Body of pancreas (tissue), 4 donors: ENCODE measurements around the gene ATP6V1F. TPM values are rescaled to one million over a fixed set of nuclear protein-coding genes. Genes with fewer than 3 reads are reported as not detected.

ENCODE experiments used
- ATAC-seq: fragments of 150-250 bp; one replicate; pipeline ENCODE4 v1.9.1; 2016
- DNase-seq, 4 donors: peaks; one replicate each; pipeline ENCODE4 v3.0.0-alpha.2; 2019
- H3K27ac ChIP-seq, 4 donors: fragments of 200-600 bp; sonication (generic); 1 replicate in 3 of 4; 2 replicates in 1 of 4; pipeline versions ENCODE4 v1.5.1 to v1.6.1; 2016 to 2019; ENCODE audit warnings: mild to moderate bottlenecking in 1 of 4, mixed read lengths in 1 of 4, moderate library complexity in 1 of 4
- H3K27me3 ChIP-seq, 2 donors: fragments of 200-600 bp; sonication (generic); one replicate each; pipeline ENCODE4 v1.6.0; 2016; ENCODE audit warnings: mild to moderate bottlenecking in 1 of 2
- H3K36me3 ChIP-seq, 2 donors: fragments of 200-600 bp; sonication (generic); replicated peaks in 1 of 2; 2 replicates each; pipeline ENCODE4 v1.5.1; 2016; ENCODE audit warnings: low read depth in 2 of 2; ENCODE audit not compliant: insufficient read depth in 1 of 2
- H3K4me1 ChIP-seq: fragments of 200-600 bp; sonication (generic); one replicate; pipeline ENCODE4 v1.6.0; 2016
- H3K4me3 ChIP-seq, 2 donors: fragments of 200-600 bp; sonication (generic); 1 replicate in 1 of 2; 2 replicates in 1 of 2; pipeline ENCODE4 v1.5.1; 2016 to 2019
- H3K9me3 ChIP-seq, 3 donors: fragments of 200-600 bp; sonication (generic); 1 replicate in 2 of 3; 2 replicates in 1 of 3; pipeline ENCODE4 v1.5.1; 2016
- POLR2A ChIP-seq, 3 donors: fragments of 450-650 bp; IDR thresholded peaks; one replicate each; pipeline ENCODE4 v1.6.1; 2016; ENCODE audit warnings: antibody characterized with exemption in 3 of 3, mild to moderate bottlenecking in 2 of 3
- WGBS, 2 donors: methylation state at CpG; one replicate each; pipeline ENCODE4 v1.1.5; 2017; 5-methylcytosine and 5-hydroxymethylcytosine counted together
- intact Hi-C: fragments of 100-400 bp; cut with DNase I; formaldehyde crosslinking; loops from one replicate; pipeline ENCODE4 v1.15.1; 2023
- total RNA-seq, 2 donors: library from RNA; depleted of rRNA; stranded (reverse); fragments of >200 nt; gene quantifications; one replicate each; pipeline ENCODE4 v1.1.0, GENCODE V29; 2016
- TF ChIP-seq, protein P1 (sequence below), 7 experiments: fragments of 450-650 bp in 4 of 7; fragments of 200-600 bp in 3 of 7; sonication (generic) in 3 of 7; IDR thresholded peaks; one replicate each; pipeline ENCODE4 v1.5.1; 2016 to 2019; ENCODE audit warnings: antibody characterized with exemption in 7 of 7

Gene ATP6V1F
- total RNA-seq, 2 donors from 2014 or later = 36.3 to 45.8 TPM

DNA sequence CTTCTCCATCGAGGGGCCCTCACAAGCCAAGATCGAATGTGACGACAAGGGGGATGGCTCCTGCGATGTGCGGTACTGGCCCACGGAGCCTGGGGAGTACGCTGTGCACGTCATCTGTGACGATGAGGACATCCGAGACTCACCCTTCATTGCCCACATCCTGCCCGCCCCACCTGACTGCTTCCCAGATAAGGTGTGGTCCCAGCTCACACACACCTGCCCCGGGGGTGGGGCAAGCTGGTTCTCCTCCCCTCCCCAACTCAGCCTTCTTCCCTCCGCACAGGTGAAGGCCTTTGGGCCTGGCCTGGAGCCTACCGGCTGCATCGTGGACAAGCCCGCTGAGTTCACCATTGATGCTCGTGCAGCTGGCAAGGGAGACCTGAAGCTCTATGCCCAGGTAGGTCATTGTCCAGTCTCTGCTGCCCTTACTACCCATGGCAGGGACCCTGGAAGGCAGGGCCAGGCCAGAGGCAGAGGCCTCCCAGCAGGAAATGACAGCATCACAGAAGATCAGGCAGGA is 21.4 kb upstream of the ATP6V1F start:
- DNase-seq (peak in 1 of 4 donors; percentile 6), ATAC-seq (no peak)
- intact Hi-C loops = no loop called here
- TF ChIP-seq, protein P1, sequence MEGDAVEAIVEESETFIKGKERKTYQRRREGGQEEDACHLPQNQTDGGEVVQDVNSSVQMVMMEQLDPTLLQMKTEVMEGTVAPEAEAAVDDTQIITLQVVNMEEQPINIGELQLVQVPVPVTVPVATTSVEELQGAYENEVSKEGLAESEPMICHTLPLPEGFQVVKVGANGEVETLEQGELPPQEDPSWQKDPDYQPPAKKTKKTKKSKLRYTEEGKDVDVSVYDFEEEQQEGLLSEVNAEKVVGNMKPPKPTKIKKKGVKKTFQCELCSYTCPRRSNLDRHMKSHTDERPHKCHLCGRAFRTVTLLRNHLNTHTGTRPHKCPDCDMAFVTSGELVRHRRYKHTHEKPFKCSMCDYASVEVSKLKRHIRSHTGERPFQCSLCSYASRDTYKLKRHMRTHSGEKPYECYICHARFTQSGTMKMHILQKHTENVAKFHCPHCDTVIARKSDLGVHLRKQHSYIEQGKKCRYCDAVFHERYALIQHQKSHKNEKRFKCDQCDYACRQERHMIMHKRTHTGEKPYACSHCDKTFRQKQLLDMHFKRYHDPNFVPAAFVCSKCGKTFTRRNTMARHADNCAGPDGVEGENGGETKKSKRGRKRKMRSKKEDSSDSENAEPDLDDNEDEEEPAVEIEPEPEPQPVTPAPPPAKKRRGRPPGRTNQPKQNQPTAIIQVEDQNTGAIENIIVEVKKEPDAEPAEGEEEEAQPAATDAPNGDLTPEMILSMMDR (IDR thresholded peaks at IDR 0.05) = no peak
- no peak for TF ChIP-seq POLR2A (IDR thresholded peaks at IDR 0.05)
- 77 to 79% methylated on average over 9 to 17 of the region's 17 CpGs for WGBS, 2 donors
- Histone ChIP-seq H3K27ac (no peak overlapping the region), H3K4me1 (no peaks in the 10 kb centered on the region), H3K27me3 (no peaks in the 10 kb centered on the region), H3K36me3 (no peaks in the 10 kb centered on the region), H3K9me3 (no peaks in the 10 kb centered on the region), H3K4me3 (no peak overlapping the region)

DNA sequence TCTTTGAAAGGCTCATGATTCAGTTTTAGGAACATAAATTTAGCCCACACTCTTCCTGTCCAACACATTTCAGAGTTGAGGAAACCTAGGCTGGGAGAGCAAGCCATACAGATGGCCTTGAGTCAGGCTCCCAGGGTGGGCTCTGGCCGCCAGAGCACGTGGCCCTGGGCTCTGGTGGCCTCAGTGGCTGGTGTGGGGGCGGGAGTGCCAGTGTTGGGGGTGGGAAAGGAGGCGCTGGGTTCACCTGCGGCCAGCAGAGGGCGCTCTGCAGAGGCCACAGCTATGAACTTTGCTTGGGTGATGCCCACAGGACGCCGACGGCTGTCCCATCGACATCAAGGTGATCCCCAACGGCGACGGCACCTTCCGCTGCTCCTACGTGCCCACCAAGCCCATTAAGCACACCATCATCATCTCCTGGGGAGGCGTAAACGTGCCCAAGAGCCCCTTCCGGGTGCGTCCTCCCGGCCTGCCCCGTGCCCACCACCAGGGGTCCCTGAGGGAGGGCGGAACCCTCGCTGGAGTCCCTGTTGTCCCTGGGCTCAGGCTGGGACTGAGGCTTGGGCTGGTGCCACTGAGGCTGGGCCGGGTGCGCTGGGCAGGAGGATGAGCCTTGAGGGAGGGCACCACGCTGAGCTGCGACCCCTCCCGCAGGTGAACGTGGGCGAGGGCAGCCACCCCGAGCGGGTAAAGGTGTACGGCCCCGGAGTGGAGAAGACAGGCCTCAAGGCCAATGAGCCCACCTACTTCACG is 20.6 kb upstream of the ATP6V1F start:
- peak; percentile 37 to 64 (median 47) for DNase-seq
- H3K4me1 ChIP-seq = no peaks in the 10 kb centered on the region
- H3K27ac ChIP-seq = no peak overlapping the region
- H3K9me3 ChIP-seq = no peaks in the 10 kb centered on the region
- TF ChIP-seq, protein P1 (IDR thresholded peaks at IDR 0.05) = peak; percentile 21 to 81 (median 56)
- TF ChIP-seq POLR2A (IDR thresholded peaks at IDR 0.05) = no peak
- intact Hi-C loops = no loop called here
- peak; percentile 54 for ATAC-seq
- no peaks in the 10 kb centered on the region for H3K27me3 ChIP-seq
- H3K4me3 ChIP-seq = no peak overlapping the region
- 35 to 48% methylated on average over 16 to 33 of the region's 35 CpGs for WGBS, 2 donors
- no peaks in the 10 kb centered on the region for H3K36me3 ChIP-seq

DNA sequence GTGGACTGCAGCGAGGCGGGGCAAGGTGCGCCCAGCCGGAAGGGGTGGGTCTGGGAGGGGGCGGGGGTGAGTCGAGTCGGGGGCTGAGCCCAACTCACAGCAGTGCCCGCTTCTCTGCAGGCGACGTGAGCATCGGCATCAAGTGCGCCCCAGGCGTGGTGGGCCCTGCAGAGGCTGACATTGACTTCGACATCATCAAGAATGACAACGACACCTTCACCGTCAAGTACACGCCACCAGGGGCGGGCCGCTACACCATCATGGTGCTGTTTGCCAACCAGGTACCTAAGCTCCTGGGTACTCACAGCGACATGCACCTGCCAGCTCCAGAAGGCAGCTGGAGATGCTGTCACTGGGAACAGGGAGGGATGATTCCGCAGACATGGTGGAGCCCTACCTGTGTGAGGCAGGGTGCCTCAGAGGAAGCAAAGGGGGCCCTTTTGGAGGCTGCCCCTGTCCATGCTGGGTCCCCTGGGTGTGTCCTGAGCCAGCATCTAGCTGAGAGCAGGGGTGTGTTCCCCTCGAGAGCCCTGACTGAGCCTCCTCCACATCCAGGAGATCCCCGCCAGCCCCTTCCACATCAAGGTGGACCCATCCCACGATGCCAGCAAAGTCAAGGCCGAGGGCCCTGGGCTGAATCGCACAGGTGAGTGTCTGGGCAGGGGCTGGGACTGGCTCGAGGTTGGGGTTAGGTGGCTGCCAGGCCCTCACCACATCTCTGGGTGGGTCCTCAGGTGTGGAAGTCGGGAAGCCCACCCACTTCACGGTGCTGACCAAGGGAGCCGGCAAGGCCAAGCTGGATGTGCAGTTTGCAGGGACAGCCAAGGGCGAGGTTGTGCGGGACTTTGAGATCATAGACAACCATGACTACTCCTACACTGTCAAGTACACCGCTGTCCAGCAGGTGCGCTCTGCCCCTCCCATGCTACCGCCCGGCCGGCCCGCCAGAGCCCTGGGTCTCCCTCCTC is 19.7 kb upstream of the ATP6V1F start:
- 81 to 85% methylated on average over 24 to 38 of the region's 38 CpGs for WGBS, 2 donors
- no peak overlapping the region for H3K27ac ChIP-seq

DNA sequence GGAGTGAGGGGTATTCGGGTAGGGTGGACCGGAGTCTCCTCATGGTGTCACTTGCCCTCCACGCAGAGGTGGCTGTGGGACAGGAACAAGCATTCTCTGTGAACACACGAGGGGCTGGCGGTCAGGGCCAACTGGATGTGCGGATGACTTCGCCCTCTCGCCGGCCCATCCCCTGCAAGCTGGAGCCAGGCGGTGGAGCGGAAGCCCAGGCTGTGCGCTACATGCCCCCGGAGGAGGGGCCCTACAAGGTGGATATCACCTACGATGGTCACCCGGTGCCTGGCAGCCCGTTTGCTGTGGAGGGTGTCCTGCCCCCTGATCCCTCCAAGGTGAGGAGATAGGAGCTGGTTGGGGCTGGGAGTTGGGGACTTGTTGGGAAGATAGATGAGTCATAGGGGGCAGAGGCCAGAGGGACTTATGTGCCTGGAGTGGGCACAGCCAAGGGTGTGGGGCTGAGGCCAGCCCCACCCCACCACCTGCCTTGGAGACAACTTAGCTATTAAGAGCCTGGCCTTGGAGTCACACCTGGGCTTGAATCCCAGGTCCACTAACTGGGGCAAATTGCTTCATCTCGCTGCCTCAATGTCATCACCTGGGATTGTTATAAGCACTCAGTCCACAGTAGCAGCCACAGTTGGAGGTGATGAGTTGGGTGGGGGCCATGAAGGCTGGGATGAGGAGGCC is 18.6 kb upstream of the ATP6V1F start:
- TF ChIP-seq POLR2A (IDR thresholded peaks at IDR 0.05) = no peak
- TF ChIP-seq, protein P1 (IDR thresholded peaks at IDR 0.05) = no peak
- no peak for ATAC-seq
- 91 to 93% methylated on average over 3 to 17 of the region's 17 CpGs for WGBS, 2 donors

More for the DNA sequence above, 19.7 kb upstream of the ATP6V1F start:
- Histone ChIP-seq H3K4me3 (no peak overlapping the region), H3K9me3 (no peaks in the 10 kb centered on the region), H3K27me3 (no peaks in the 10 kb centered on the region), H3K36me3 (no peaks in the 10 kb centered on the region), H3K4me1 (no peaks in the 10 kb centered on the region)
- TF ChIP-seq POLR2A (IDR thresholded peaks at IDR 0.05) = no peak
- TF ChIP-seq, protein P1 (IDR thresholded peaks at IDR 0.05) = no peak
- DNase-seq = no peak
- no peak for ATAC-seq
- intact Hi-C loops = no loop called here

More for the DNA sequence above, 18.6 kb upstream of the ATP6V1F start:
- DNase-seq = no peak
- H3K27me3 ChIP-seq = no peaks in the 10 kb centered on the region
- H3K36me3 ChIP-seq = no peaks in the 10 kb centered on the region
- no peak overlapping the region for H3K4me3 ChIP-seq
- no peak overlapping the region for H3K27ac ChIP-seq
- no peaks in the 10 kb centered on the region for H3K9me3 ChIP-seq
- H3K4me1 ChIP-seq = no peaks in the 10 kb centered on the region
- intact Hi-C loops = no loop called here
